GM19372 (cell line): ENCODE results near the gene RELT.

Experiments used
- ATAC-seq: cut with Tn5 transposase; IDR thresholded peaks from one replicate; pipeline ENCODE4 v1.9.1; 2021; ENCODE audit warnings: mild to moderate bottlenecking, low read depth, moderate library complexity; ENCODE audit not compliant: unreplicated experiment

The RELT gene

DNA sequence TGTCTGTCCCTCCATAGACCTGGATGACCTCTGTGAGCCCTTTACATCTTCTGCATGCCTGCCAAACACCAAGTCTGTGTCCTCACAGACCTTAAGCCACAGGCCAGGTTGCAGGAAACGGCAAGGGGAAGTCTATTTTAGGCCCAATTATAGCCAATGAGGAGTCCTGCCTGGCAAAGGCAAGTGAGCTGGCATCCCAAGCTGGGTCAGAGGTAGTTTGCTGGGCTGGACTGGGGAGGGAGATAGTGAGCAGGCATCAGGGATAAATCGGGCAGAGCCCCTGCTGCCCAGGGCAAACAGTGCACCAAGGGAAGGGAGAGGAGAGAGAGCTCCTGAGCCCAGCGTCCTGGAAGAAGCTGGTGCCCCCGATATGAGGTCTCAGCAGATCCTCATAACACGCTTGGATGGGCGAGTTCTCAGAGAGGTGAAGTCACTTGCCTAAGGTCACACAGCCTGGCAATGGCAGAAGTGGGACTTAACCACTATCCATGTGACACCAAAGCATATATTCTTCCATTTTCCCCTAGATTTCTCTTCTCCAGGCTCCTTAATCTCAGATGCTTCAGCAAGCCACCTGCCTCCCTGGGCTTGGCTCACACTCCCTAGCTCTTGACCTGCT, 3.7 kb upstream of the RELT start:
- no peak for ATAC-seq

DNA sequence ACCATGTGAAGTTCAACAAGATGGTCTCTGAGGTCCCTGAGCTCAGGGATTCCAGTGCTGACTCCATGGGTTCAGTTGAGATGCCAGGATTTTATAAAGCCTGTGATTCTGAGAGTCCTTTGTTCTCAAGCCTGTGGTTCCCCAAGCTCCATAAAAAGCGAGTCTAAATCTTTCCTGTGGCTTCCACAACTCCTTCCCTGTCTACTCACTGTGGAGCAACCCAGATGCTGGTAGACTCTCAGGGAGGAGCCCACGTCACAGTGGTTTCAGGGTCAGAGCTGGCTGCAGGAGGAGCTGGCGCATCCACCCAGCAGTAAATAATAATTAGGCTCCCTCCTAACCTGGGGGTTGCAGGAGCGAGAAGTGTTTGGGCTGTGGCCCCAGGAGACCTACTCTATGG, 2.0 kb upstream of the RELT start:
- no peak for ATAC-seq

DNA sequence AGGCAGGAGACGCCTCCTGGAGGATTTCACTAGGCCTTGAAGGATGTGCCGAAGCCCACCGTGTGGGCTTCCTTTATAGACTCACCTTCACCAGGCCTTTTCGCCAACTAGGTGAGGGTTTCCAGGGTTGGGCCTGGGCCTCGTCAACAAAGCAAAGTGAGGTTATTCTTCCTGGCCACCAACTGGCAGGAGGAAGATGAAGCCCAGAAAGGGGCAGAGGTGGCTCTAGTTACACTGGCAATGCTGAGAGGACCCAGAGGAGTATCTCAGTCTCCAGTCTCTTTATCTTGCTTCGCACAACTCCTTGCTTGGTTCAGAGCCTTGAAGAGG, 404 bp upstream of the RELT start:
- no peak for ATAC-seq

DNA sequence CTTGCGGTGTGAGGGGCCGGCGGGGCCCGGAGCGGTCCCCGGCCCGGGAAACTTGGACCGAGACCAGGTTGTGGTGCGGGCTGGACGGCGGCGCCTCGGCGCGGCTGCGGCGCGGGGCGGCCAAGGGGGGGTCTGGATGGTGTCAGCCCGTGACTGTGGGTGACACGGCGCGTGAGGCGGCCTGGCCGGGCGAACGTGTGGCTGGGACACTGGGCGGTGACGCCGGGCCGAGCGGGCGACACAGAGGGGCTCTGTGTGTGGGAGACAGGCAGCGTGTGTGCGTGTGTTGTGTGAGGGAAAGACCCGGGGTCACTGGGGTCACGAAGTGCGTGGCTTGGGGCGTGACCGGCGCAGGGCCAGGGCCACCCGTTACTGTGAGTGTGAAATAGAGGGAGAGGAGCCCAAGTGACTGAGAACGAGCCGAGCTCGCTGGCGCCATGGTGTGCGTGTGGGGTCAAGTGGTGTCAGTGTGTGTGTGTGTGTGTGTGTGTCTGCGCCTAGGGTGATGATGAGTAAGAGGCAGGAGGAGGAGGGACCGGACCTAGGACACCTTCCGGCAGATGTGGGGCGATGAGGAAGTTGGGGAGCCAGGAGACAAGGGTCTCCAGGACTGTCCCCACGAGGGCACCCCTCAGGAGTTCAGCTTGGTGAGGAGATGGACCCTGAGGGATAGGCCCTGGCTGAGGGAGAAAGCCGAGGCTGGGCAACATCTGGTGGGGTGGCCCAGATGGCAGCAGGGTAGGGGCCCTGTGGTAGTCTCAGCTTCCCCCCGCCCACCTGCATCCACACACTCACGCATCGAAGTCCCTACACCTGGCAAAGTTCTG, 817 bp downstream of the RELT start:
- ATAC-seq = peak; percentile 13

DNA sequence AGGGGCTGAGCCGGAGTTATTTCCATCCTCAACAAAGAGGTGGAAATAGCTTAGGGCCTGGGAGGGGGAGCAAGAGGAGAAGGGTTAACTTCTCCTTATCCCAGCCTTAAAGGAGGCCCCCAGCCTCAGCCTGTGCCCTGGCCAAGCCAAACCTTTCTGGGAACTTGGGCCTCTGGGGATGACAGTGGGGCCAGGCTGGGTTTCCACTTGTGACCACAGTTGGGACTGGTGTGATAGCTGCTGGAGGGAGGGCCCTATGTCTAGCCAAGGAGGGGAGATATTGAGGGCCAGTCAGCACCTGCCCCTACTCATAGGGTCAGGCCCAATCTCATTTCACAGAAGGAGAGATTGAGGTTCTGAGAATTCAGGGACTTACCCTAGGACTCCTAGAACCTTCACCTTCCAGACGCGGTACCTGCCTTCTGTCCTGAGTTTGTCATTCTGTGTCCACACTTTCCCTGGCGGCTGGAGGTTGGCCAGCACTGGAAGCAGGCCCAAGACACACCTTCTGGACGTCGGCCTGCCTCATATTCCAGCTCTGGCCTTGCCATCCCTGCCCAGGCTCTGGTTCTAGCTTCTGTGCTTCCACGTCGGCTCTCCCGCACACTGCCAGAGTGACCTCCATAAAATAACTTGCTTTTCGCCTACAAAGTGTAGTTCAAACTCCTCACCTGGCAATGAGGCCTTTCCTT, 3.1 kb downstream of the RELT start:
- ATAC-seq = no peak

DNA sequence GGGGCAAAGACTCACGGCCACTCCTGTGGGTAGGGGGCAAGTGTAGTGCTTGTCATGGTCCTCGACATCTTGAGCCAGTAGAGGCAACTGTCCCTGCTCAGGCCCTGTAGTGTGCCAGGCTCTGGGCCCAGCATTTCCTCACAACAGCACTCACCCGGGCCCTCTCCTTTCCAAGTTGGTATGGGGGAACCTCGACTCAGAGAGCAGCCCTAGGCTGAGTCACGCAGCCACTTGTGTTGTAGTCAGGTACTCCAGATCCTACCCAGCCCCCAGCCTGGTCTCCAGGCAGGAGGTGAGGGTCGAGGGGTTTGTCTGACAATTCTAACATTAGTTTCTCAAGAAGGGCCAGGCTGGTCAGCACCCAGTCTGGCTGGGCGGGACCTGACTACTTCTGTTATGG, 4.1 kb downstream of the RELT start:
- ATAC-seq = no peak

DNA sequence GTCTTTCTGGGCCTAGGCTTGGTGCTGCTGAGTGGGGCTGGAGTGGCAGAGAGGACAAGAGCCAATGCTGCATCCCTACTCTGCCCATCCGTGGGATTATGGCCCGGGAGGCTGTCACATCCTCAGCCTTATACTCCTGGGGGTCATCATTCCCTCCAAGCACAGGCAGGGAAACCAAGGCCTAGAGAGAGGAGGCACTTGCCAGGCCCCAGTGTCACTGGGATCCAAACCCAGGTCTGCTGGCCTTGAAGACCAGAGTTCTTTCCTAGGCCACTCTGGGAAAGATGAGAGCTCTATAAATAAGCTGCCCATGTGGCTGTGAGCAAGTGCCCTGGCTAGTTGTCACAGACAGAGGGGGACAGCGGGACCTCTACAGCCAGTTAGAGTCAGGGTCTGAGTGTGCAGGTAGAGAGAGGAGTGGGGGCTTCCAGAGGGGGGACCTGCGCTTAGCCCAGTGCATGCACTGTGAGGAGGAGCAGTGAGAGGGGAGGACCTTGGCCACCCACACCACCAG, 4.8 kb downstream of the RELT start:
- no peak for ATAC-seq

DNA sequence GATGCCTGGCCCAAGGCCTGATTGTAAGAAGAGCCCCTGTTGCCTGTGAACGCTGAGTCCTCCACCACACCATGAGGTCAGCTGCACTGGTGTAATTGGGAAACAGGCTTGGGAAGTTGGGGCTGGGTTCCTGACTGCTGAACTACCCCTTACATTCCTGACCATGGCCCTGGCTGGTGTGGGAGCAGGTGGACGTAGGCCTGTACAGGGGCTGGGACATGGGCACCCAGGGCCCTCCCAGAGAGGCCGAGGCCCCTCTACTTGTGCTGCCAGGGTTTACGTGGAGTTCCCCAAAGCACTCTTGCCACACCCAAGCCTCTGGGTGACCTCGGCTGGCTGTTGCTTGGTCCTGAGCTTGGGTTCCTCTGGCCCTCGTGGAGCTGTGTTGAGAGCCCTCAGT, 5.4 kb downstream of the RELT start:
- no peak for ATAC-seq

DNA sequence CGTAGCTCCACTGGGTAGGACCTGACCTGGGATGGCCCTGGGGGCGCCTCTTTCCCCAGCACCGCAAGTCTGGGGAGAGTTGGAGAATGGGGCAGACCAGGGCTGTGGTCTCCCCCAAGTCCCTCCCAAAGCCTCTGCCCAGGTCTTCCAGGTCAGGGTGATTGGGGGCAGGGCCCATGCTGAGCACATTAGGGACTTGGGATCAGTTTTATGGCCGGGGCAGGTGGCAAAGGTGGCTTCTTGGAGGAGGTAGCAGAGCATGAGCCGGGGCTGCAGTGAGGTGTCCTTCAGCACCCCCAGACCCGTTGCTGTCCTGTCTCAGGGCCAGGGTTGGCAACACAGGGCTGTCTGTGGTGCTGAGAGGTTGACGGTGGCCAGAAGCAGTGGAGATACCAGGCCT, 6.0 kb downstream of the RELT start:
- no peak for ATAC-seq

DNA sequence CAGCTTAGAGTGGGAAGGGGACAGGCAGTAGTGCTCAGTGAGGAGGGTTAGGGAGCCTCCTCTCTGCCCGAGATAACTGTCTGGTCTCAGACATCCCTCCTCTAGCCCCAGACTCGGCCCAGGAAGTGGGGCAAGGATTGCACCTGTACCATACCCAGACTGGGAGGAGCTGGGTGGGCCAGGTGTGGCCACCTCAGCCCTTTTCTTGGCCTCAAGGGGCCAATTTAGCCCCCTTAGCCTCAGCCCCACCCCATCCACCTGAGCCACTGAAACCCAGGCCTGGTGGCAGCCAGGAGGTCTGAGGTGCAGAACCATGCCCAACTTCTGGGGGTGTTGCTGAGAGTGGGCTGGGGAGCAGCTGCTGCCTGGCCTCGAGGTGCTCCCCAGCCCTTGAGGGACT, 6.5 kb downstream of the RELT start:
- no peak for ATAC-seq

DNA sequence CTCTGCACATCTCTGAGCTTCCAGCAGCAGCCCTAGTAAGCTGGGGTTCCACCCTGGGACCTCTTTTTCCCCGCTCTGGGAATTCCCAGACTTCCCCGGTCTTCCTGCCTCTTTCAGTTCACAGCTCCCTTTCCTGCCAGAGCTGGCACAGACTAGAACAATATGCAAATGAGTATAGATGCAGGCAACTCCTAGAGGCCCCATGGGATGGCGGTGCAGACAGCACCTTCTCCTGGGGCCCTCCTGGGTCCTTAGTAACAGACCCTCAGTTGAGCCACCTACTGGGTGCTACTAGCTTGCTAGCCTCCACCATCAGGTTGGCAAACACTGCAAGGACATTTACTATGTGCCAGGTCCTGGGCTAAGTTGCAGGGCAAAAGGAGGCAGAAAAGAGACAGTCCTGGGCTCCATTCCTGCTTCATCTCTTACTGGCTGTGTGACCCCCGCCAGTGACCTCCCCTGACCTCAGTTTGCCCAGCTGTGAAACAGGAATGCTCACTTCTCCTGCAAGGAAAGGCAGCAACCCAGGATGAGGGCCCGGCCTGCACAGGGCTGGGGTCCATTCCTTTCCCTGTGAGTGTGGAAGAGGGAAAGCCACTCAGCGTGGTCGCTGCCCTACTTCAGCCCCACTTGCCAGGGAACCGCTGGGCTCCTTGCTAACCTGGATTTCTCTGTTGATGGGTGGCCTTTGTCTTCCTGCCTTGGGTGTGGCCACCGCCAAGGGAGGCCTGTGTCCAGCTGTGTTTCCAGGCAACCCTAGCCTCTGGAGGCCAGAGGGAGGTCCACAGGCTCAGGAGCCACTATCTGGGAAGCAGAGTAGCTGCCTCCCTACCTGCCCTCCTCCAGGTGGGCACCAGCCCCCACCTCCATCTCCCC, 7.3 kb downstream of the RELT start:
- no peak for ATAC-seq

DNA sequence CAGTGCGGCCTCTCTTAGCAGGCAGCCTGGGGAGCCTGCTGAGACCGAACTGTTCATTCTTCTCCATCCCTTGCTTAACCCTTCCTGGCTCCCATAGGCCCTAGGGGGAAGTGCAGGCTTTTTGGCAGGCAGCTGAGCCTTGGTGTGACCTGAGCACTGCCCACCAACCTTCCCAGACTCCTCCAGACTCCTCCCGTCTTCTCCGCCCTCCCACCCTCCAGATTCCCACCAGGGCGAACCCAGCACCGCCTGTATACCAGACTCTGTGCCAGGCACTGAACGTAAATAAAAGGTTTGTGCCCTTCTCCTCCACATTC, 7.9 kb downstream of the RELT start:
- ATAC-seq = no peak

DNA sequence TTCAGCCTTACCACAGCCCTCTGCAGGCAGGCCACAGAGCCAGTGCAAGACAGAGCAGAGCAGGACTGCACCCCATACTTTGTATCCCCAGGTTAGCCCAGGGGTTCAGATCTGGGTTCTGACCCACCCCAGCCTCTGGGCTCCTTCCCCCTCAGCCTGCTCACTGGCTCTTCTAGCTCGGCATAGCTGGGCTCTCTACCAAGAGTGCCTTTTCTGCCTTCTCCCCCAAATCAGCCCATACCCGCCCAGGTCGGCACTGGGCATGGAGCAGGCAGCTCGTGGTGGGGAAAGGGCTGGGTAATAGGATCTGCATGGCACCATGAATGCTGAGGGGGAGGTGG, 8.3 kb downstream of the RELT start:
- no peak for ATAC-seq

DNA sequence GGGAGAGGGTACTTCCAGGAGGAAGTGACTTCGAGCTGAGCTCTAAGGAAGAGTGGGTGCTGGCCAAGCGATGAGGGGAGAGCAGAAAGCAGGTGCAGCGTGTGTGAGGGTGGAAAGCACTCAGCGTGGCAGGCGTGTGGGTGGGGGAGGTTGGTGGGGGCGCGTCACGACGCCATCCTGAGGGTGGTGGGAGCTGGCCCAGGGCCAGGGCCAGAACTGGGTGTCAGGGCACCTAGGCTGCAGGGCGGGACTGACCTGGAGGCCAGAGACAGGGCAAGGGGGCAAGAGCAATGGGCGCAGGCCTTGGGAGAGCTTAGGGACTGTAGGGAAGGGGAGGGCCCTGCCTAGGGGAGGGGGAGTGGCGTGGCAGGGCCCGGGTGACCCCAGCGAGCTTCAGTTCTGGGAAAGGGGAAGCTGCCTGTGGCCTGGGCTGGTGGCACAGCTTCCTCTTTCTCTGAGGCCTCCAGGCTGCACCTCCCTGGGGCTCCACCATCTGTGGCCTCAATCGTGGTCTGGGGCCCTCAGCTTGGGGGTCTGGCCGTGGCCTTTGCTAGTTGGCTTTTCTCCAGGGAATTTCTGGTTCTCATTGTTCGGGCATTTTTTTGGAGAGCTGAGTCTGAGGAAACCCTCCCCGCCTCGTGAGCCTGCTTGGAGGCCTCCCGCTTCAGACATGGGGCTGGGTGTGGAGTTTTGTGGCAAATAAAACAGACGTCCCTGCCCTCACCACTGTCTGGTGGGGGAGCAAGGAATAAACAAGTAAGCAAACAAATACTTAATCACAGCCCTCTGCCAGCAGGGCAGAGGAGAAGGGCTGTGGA, 8.9 kb downstream of the RELT start:
- ATAC-seq = no peak

DNA sequence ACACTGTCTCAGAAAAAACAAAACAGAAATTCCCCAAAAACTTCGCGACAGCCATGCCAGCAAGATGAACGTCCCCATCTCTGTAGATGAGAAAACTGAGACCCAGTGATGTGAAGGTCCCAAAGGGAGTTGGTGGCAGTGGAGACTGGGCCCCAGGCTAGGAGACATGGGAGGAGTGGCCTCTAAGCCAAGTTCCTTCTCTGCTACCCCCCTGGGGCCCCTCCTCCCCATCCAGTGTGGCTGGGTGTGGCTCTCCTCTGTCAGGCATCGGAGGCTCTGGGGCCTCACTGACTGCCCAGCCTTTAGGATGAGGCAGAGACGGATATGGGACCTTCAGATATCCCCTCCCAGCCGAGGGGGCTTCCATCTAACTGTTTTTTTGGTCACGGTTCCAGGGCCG, 9.8 kb downstream of the RELT start:
- ATAC-seq = no peak

DNA sequence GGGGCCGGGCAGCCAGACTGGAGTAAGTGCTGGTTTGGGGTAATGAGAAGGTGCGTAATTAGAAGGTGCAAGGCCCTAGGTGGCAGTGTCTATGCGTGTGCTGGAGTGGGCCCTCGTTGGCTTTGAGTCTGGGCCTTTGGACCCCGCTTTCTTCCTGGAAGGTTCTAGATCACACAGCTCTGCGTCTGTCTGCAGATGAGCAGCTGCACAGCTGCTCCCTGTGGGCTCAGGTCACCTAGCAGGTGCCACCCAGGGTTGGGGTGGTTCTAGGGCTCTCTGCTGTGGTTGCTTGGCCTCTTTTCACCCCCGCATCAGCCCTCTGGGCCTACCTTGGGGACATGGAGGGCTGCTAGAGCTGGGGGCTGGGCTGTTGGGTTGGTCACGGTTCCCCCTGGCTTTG, 10.3 kb downstream of the RELT start:
- no peak for ATAC-seq

DNA sequence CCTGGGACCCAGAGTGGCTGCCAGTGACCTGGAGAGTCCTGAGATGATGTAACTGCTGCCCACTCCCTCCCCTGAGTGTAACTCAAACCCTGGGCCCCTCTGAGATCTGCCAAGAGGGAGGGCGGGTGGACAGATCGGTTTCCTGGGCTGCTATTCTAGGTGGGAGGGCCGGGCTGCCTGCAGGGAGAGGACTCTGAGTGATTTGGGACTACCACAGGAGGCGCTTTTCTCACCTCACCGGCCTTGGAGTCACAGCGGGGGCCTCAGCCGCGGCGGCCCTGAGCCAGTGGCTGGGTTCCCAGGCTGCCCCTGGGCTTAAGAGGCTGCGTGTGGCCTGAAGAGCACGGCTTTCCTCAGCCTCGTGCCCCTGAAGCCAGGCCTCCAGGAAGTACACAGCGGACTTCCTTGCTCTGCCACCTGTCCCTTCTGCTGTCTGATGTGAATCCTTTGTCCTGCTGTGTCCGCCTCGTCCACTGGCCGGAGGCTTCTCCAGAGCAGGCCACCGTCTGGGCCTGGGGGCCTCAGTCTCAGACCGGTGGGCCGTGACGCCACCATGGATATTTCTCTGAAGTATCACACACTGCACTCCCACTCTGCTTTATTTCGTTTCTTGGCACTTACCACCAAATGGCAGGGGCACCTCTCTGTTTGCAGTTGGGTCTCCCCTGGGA, 11.5 kb downstream of the RELT start:
- ATAC-seq = no peak

DNA sequence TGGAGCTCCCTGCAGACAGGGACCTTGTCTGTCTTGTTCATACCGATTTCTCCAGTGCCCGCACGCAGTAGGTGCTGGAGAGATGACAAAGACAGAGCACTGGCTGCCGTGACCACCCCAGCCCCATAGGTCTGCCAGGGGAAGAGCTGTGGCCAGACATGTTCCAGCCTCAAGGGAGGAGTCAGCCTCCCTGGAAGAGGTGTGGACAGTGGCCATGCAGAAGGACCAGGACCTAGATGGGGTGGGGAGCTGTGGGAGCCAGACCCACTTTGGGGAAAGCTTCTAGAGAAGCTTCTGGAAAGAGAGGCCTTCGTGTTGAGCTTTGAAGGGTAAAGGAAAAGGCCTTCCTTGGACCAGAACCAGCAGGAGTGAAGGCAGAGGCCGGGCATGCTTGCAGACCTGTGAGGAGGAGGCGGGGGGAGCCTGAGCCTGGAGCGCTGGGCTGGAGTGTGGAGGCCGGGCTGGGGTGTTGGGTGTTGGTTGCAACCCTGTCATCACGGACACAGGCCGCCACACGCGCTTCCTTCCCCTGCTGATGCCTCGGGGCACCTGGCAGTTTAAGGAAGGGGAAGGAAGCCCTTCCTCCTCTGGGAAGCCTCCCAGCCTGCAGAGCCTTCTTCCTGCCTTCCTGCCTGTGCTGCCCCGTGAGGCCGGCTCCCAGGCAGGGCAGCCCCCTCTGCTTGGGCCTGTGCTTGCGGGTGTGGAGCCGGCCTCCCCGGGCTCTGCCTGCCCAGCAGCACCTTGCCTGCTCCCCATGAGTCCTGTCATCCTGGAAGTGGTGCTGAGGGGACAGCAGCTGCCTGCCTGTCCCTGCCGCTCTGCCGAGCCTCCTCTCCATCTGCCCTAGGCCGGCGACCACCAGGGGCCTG, 12.3 kb downstream of the RELT start:
- no peak for ATAC-seq

DNA sequence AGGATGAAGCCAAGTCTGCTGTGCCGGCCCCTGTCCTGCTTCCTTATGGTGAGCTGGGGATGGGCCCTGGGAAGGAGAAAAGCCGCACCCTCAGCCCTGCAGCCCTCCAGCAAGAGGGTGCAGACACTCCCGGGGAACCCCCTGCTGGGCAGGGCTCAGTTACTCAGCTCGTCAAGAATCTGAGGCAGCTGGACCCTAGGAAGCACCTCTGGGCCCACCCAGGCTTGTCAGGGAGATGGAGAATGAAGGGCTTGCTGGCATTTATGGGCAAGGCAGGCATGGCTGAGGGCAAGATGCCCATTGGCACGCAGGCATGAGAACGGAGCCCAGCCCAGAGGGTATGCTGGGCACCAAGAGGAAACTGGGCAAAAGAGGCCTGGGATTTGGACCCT, 12.9 kb downstream of the RELT start:
- ATAC-seq = no peak
